ENCODE data around the gene MAP1LC3B2.

DNA sequence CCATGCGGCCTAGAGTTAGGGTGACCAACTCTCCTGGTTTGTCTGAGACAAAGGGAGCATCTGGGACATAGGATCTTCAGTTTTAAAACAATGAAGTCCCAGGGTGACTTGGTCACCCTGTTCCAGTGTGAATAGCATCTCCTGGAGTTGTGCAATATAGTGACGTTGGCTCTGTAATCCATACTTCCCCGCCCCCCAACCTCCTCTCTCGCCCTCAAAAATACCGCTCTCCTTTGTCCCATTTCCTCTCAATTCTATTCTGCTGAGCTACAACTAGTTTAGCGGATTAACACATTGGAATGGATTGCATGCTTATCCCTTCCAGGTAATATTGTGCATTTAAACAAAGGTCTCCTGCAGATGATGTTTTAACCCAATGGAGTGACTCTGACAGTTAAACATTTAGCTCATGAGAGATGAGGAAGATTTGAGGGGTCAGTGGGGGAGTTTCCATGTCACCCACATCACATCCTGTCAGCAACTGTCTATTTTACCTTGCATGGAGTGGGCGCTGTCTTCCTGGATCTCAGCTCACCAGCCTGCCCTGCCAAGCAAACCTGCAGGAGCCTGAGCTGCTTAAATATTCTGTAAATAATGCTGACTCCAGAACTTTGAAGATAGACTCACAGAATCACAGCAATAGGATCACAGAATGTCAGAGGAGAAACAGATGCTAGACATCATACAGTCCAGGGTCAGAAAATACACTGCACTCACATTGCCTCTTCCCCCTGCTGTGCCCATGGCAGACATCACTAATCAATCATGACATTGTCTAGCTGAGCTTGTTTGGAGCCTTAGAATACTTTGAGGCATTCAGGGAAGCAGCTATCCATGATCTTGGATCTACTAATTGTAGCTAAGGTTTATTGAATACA is 43.0 kb downstream of the MAP1LC3B2 start:
- TF ChIP-seq SP1 (IDR thresholded peaks at IDR 0.05) = no peak
- no peak for TF ChIP-seq TARDBP (IDR thresholded peaks at IDR 0.05)
- TF ChIP-seq FOXM1 (IDR thresholded peaks at IDR 0.05; ENCODE audit: borderline replicate concordance) = no peak
- TF ChIP-seq, protein P1, sequence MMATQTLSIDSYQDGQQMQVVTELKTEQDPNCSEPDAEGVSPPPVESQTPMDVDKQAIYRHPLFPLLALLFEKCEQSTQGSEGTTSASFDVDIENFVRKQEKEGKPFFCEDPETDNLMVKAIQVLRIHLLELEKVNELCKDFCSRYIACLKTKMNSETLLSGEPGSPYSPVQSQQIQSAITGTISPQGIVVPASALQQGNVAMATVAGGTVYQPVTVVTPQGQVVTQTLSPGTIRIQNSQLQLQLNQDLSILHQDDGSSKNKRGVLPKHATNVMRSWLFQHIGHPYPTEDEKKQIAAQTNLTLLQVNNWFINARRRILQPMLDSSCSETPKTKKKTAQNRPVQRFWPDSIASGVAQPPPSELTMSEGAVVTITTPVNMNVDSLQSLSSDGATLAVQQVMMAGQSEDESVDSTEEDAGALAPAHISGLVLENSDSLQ (IDR thresholded peaks at IDR 0.05) = no peak
- TF ChIP-seq ARNT (IDR thresholded peaks at IDR 0.05) = no peak
- TF ChIP-seq BHLHE40 (IDR thresholded peaks at IDR 0.05; ENCODE audit: borderline replicate concordance) = no peak
- no peak for TF ChIP-seq CTBP1 (IDR thresholded peaks at IDR 0.05; ENCODE audit: borderline replicate concordance)
- TF ChIP-seq SUZ12 (IDR thresholded peaks at IDR 0.05) = no peak
- TF ChIP-seq ZNF384 (IDR thresholded peaks at IDR 0.05) = no peak
